GM12875 (cell line): ENCODE data around the gene TMEM89.

Experiments
- H3K4me3 ChIP-seq: one replicate; pipeline ENCODE4 v1.5.1; 2011; ENCODE audit warnings: low read depth, low read length, control low read depth
- CTCF ChIP-seq: IDR thresholded peaks from 2 replicates; pipeline ENCODE4 v1.5.1; 2011; ENCODE audit warnings: low read depth, mild to moderate bottlenecking, control low read depth, inconsistent platforms, low read length, moderate library complexity, borderline replicate concordance; ENCODE audit not compliant: insufficient read depth

TMEM89 gene

DNA sequence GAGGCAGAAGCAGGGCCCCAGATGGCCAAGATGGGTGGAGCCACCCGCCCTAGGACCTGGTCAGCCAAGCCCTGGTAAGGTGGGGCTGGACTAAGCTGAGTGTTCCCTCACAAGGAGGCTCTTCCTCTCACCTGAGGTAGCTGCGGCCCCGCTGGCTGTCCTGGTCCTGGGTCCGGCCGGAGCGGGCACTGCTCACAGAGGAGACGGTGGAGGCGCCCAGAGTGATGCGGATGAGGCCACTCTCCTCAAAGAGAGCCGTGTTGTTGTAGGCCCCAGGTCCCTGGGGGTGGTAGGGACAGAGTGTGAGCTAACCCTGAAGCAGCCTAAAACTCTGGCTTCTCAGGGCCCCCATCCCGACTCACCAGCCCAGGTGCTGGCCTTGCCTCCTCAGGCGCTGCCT is 21.0 kb upstream of the TMEM89 start:
- no peak for TF ChIP-seq CTCF
- H3K4me3 ChIP-seq, result no peak overlapping the region

DNA sequence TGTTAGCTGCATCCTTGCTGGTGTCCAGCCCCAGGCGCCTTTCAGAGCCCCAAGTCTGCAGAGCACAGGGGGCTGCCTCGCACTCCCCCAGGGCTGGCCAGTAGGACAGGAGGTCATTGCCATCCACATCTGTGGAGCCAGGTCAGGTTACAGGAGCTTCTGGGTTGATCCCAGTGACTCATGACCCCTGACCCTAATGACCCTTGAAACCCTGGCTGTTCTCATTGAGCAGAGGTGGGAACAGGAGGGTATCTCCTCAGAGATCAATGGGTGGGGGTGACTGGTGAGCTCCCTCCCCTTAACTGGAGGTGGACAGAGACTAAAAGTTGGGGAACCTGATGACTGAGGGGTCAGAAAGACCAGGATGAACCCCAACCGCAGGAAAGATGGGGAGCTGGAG is 19.8 kb upstream of the TMEM89 start:
- no peak for TF ChIP-seq CTCF
- H3K4me3 ChIP-seq, result no peak overlapping the region

DNA sequence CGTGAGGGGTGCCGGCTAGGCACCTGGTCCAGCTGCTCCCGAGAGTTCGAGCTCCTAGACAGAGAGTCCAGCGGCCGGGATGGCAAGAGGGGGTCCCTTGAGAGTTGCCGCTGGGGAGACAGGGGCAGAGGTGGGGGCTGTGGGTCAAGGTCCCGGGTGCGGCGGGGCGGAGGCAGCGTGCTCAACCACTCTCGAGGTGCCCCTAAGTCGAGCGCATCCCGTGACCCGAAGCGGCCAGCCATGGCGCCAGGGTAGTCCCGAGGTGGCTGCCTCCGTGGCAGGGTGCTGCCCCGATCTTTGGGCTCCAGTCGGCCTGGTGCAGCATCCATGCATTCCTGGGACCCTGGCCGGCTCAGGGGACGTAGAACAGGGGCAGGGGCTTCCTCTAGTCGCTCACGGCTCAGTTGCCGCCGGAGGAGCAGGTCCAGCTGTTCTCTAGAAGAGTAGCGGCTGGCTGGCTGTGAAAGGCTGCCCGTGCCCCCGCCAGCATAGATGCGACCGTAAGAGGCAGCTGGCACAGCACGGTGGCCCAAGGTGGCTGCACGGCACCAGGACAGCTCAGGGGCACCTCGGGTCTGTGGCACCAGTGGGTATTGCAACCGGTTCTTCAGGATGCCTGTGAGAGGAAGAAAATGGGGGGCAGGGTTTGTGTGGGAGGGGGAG is 18.5 kb upstream of the TMEM89 start:
- H3K4me3 ChIP-seq, result no peak overlapping the region
- TF ChIP-seq CTCF, result no peak

DNA sequence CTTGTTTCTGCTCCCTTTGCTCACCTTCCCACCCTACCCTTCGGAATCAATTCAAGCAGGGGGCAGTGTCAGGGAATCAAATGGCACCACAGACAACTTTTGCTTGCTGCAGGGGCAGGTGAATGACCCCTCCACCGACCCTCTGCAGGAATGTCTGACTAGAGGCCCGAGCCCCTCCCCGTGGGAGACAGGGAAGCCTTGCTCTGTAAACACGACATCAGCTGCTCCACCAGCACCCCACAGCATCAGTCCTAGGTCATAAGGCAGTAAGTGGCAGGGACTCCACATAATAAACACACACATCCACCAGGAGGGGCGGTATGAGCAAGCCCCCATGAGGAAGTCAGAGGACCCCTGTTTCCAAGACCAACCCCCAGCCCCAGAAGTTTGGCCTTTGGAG is 15.7 kb upstream of the TMEM89 start:
- H3K4me3 ChIP-seq, result no peak overlapping the region
- no peak for TF ChIP-seq CTCF

DNA sequence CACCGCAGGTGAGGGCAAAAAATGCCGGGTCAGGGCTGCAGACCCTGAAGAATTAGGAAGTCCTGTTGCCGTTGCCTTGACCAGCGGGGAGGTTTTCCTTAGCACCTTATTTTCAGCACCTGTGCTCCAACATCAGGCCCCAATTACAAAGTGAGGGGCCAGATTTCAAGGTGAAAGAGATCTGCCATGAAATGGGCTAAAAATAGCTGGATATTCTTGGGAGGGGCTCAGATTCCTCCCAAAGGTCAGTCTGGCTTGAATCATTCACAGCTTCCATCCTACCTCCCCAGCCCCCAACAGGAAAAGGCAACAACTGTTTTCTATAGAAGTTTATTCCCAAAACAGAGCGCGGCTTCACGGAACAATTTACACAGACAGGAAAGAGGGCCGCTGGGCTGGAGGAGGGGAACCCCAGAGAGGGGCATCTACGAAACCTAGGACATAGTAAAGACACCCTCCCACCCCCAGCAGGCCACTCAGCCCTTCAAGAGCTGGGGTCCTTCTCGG is 14.6 kb upstream of the TMEM89 start:
- TF ChIP-seq CTCF, result no peak
- H3K4me3 ChIP-seq, result peak overlapping the region; percentile 83

- peak within 1 kb of the TSS; percentile 83 for H3K4me3 ChIP-seq
- TF ChIP-seq CTCF, result peak; percentile 81
Measured at GRCh38 chr3:48635222-48636021, 13.9 kb upstream of the TMEM89 start, which contains the start of gene SLC26A6. Gene SLC26A6 (minus strand): TSS chr3:48635461. CDS start chr3:48635393, 68 bp downstream.

GRCh38 chr3:48634661-48635221 is 13.2 kb upstream of the TMEM89 start:
- peak overlapping the region; percentile 83 for H3K4me3 ChIP-seq
- TF ChIP-seq CTCF, result no peak
